Activated T-cell treated with anti-CD3 and anti-CD28 coated beads for 48 hours (primary cell): ENCODE results near the gene RYR3.

Experiments
- DNase-seq: peaks from one replicate; pipeline ENCODE4 v3.0.0-alpha.2; 2020; ENCODE audit warnings: low read depth

Gene RYR3

GRCh38 chr15:33710748-33711147 is 400.0 kb downstream of the RYR3 start:
- no peak for DNase-seq

GRCh38 chr15:33716025-33716424 is 405.3 kb downstream of the RYR3 start:
- DNase-seq, result peak; percentile 21

- DNase-seq, result no peak
These were observed 410.2 kb downstream of the RYR3 start for GRCh38 chr15:33720952-33721351.

GRCh38 chr15:33722005-33722672 is 411.4 kb downstream of the RYR3 start:
- DNase-seq, result no peak

- no peak for DNase-seq
These were observed 411.9 kb downstream of the RYR3 start for GRCh38 chr15:33722673-33723015.

GRCh38 chr15:33724321-33725036 is 413.7 kb downstream of the RYR3 start:
- DNase-seq, result no peak

GRCh38 chr15:33729653-33730052 is 418.9 kb downstream of the RYR3 start:
- no peak for DNase-seq

- DNase-seq, result no peak
These were observed 420.0 kb downstream of the RYR3 start for GRCh38 chr15:33730815-33731214.

GRCh38 chr15:33735143-33735542 is 424.4 kb downstream of the RYR3 start:
- no peak for DNase-seq

GRCh38 chr15:33735637-33736247 is 425.0 kb downstream of the RYR3 start:
- DNase-seq, result no peak

GRCh38 chr15:33737687-33738601 is 427.2 kb downstream of the RYR3 start:
- DNase-seq, result no peak

- DNase-seq, result no peak
These were observed 428.3 kb downstream of the RYR3 start for GRCh38 chr15:33738941-33739664.

GRCh38 chr15:33742306-33742705 is 431.5 kb downstream of the RYR3 start:
- no peak for DNase-seq

- no peak for DNase-seq
These were observed 432.0 kb downstream of the RYR3 start for GRCh38 chr15:33742800-33743199.

- DNase-seq, result no peak
These were observed 435.4 kb downstream of the RYR3 start for GRCh38 chr15:33746203-33746602.

- no peak for DNase-seq
These were observed 442.2 kb downstream of the RYR3 start for GRCh38 chr15:33753012-33753411.

GRCh38 chr15:33754242-33754641 is 443.5 kb downstream of the RYR3 start:
- no peak for DNase-seq

GRCh38 chr15:33756961-33757360 is 446.2 kb downstream of the RYR3 start:
- no peak for DNase-seq

- no peak for DNase-seq
These were observed 446.9 kb downstream of the RYR3 start for GRCh38 chr15:33757516-33758232.

GRCh38 chr15:33766389-33766788 is 455.6 kb downstream of the RYR3 start:
- no peak for DNase-seq

GRCh38 chr15:33768670-33769190 is 458.0 kb downstream of the RYR3 start:
- no peak for DNase-seq
